ENCODE results near the gene SH3GL2.

SH3GL2 gene

GRCh38 chr9:17578911-17579793 is at the start of gene SH3GL2:
Gene SH3GL2, plus strand, starts transcription at chr9:17579066.
- peak; percentile 14 for DNase-seq

- peak; percentile 37 for DNase-seq
Observed at GRCh38 chr9:17531642-17532254, 47.1 kb upstream of the SH3GL2 start.

GRCh38 chr9:17532461-17532860 is 46.4 kb upstream of the SH3GL2 start:
- DNase-seq, result no peak

GRCh38 chr9:17535176-17535575 is 43.7 kb upstream of the SH3GL2 start:
- DNase-seq, result no peak

- DNase-seq, result no peak
Observed at GRCh38 chr9:17536027-17536426, 42.8 kb upstream of the SH3GL2 start.

GRCh38 chr9:17551023-17551422 is 27.8 kb upstream of the SH3GL2 start:
- DNase-seq, result no peak

GRCh38 chr9:17555362-17556054 is 23.4 kb upstream of the SH3GL2 start:
- no peak for DNase-seq

GRCh38 chr9:17556255-17556654 is 22.6 kb upstream of the SH3GL2 start:
- DNase-seq, result no peak

- no peak for DNase-seq
Observed at GRCh38 chr9:17556935-17557334, 21.9 kb upstream of the SH3GL2 start.

- no peak for DNase-seq
Observed at GRCh38 chr9:17571825-17572224, 7.0 kb upstream of the SH3GL2 start.

- DNase-seq, result no peak
Observed at GRCh38 chr9:17574342-17574741, 4.5 kb upstream of the SH3GL2 start.

- DNase-seq, result no peak
Observed at GRCh38 chr9:17578577-17578910, 322 bp upstream of the SH3GL2 start.

- DNase-seq, result no peak
Observed at GRCh38 chr9:17580119-17580518, 1.3 kb downstream of the SH3GL2 start.

GRCh38 chr9:17587113-17587512 is 8.2 kb downstream of the SH3GL2 start:
- no peak for DNase-seq

- DNase-seq, result no peak
Observed at GRCh38 chr9:17588395-17588794, 9.5 kb downstream of the SH3GL2 start.

GRCh38 chr9:17588941-17589340 is 10.1 kb downstream of the SH3GL2 start:
- DNase-seq, result no peak

GRCh38 chr9:17589771-17590170 is 10.9 kb downstream of the SH3GL2 start:
- no peak for DNase-seq

- DNase-seq, result no peak
Observed at GRCh38 chr9:17594961-17595360, 16.1 kb downstream of the SH3GL2 start.

- no peak for DNase-seq
Observed at GRCh38 chr9:17597977-17598376, 19.1 kb downstream of the SH3GL2 start.

- no peak for DNase-seq
Observed at GRCh38 chr9:17600962-17601593, 22.2 kb downstream of the SH3GL2 start.

GRCh38 chr9:17604556-17604955 is 25.7 kb downstream of the SH3GL2 start:
- DNase-seq, result no peak

- no peak for DNase-seq
Observed at GRCh38 chr9:17609312-17610005, 30.6 kb downstream of the SH3GL2 start.

- DNase-seq, result no peak
Observed at GRCh38 chr9:17611342-17611741, 32.5 kb downstream of the SH3GL2 start.
